Measurements from ENCODE around the gene EFL1. TPM values are rescaled to one million over a fixed set of nuclear protein-coding genes. Genes with fewer than 3 reads are reported as not detected.

Gene EFL1
- total and polyA plus RNA-seq, 2 of the 4 experiments (the other 2 are of a cell fraction) = 10.1 to 24.6 TPM

GRCh38 chr15:82294061-82294690 is 31.6 kb upstream of the EFL1 start:
- no peaks in the 10 kb centered on the region for H3K79me1 ChIP-seq (ENCODE audit: low read depth in 1 of 2, low read length in 2 of 2)
- no peaks in the 10 kb centered on the region for H3K9me1 ChIP-seq (ENCODE audit: insufficient read depth, low read length)
- no peak overlapping the region for H3K9ac ChIP-seq (ENCODE audit: low read depth, low read length)
- no peak overlapping the region for H4K5ac ChIP-seq (ENCODE audit: low read depth, low read length)
- no peak overlapping the region for H2BK20ac ChIP-seq (ENCODE audit: low read depth, low read length)
- H2BK120ac ChIP-seq (ENCODE audit: low read depth, low read length) = no peak overlapping the region
- H2AK9ac ChIP-seq (replicated peaks; ENCODE audit: low read depth, low read length, poor library complexity) = no peak overlapping the region
- peaks cover 7% of the 10 kb centered on the region for H3K27me3 ChIP-seq (ENCODE audit: control insufficient read depth, insufficient read depth, low read length)
- H3K18ac ChIP-seq (ENCODE audit: low read depth, low read length) = no peak overlapping the region
- no peak overlapping the region for H3K27ac ChIP-seq (ENCODE audit: insufficient read depth, low read length)
- H3K9me3 ChIP-seq (ENCODE audit: control insufficient read depth, insufficient read depth, low read length) = no peaks in the 10 kb centered on the region
- H2BK5ac ChIP-seq (ENCODE audit: low read depth, low read length, poor library complexity, severe bottlenecking) = no peak overlapping the region
- no peaks in the 10 kb centered on the region for H4K20me1 ChIP-seq (ENCODE audit: insufficient read depth, low read length)
- no TSS peak for BruUV-seq (replicated peaks)
- H3K14ac ChIP-seq (replicated peaks; ENCODE audit: low read depth, low read length) = no peak overlapping the region
- TF ChIP-seq, protein P1, sequence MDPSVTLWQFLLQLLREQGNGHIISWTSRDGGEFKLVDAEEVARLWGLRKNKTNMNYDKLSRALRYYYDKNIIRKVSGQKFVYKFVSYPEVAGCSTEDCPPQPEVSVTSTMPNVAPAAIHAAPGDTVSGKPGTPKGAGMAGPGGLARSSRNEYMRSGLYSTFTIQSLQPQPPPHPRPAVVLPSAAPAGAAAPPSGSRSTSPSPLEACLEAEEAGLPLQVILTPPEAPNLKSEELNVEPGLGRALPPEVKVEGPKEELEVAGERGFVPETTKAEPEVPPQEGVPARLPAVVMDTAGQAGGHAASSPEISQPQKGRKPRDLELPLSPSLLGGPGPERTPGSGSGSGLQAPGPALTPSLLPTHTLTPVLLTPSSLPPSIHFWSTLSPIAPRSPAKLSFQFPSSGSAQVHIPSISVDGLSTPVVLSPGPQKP (IDR thresholded peaks at IDR 0.05; ENCODE audit: borderline replicate concordance, low read depth, low read length) = no peak
- no peak for TF ChIP-seq RCOR1 (IDR thresholded peaks at IDR 0.05; ENCODE audit: insufficient replicate concordance, low read length)
- TF ChIP-seq FOS (IDR thresholded peaks at IDR 0.05; ENCODE audit: low read depth, low read length) = no peak
- no peak for TF ChIP-seq BHLHE40 (IDR thresholded peaks at IDR 0.05; ENCODE audit: low read depth, low read length)
- TF ChIP-seq CHD1 (IDR thresholded peaks at IDR 0.05; ENCODE audit: low read depth, low read length) = no peak
- TF ChIP-seq CEBPB (IDR thresholded peaks at IDR 0.05; ENCODE audit: low read depth, low read length) = no peak
- TF ChIP-seq SMC3 (IDR thresholded peaks at IDR 0.05; ENCODE audit: low read depth, low read length) = no peak
- TF ChIP-seq, protein P2, sequence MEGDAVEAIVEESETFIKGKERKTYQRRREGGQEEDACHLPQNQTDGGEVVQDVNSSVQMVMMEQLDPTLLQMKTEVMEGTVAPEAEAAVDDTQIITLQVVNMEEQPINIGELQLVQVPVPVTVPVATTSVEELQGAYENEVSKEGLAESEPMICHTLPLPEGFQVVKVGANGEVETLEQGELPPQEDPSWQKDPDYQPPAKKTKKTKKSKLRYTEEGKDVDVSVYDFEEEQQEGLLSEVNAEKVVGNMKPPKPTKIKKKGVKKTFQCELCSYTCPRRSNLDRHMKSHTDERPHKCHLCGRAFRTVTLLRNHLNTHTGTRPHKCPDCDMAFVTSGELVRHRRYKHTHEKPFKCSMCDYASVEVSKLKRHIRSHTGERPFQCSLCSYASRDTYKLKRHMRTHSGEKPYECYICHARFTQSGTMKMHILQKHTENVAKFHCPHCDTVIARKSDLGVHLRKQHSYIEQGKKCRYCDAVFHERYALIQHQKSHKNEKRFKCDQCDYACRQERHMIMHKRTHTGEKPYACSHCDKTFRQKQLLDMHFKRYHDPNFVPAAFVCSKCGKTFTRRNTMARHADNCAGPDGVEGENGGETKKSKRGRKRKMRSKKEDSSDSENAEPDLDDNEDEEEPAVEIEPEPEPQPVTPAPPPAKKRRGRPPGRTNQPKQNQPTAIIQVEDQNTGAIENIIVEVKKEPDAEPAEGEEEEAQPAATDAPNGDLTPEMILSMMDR (conservative IDR thresholded peaks at IDR 0.05; ENCODE audit: low read depth, low read length) = no peak
- TF ChIP-seq NFE2L2 (IDR thresholded peaks at IDR 0.05; ENCODE audit: low read depth, low read length) = no peak
- H2AFZ ChIP-seq (replicated peaks; ENCODE audit: low read length, poor library complexity) = no peak overlapping the region
- H2BK15ac ChIP-seq (ENCODE audit: low read depth, low read length) = no peak overlapping the region
- ChIA-PET CTCF (no interaction called here), POLR2A (ENCODE audit: unreplicated experiment) (no interaction called here)
- H3K36me3 ChIP-seq (ENCODE audit: control insufficient read depth, insufficient read depth, low read length) = no peaks in the 10 kb centered on the region
- H2AK5ac ChIP-seq (ENCODE audit: low read depth, low read length) = no peak overlapping the region
- in situ Hi-C loops (cut with MboI; ENCODE audit: low sequenced_read_pairs) (no loop called here), dilution Hi-C loops (cut with HindIII; ENCODE audit: low sequenced_read_pairs, unreplicated experiment) (no loop called here), intact Hi-C loops (cut with micrococcal nuclease) (no loop called here)
- no peak overlapping the region for H4K8ac ChIP-seq (ENCODE audit: low read depth in 2 of 2, low read length in 2 of 2)
- H3K4me1 ChIP-seq (ENCODE audit: control insufficient read depth, insufficient read depth, low read length) = no peaks in the 10 kb centered on the region
- H3K23ac ChIP-seq (ENCODE audit: low read depth, low read length) = no peak overlapping the region
- DNase-seq (no peak), ATAC-seq (ENCODE audit: low read depth) (no peak)
- no peak overlapping the region for H4K91ac ChIP-seq (ENCODE audit: insufficient read depth, low read depth, low read length)
- no peak overlapping the region for H3K4me3 ChIP-seq (ENCODE audit: insufficient read depth, low read depth, low read length)
- H3K4me2 ChIP-seq (ENCODE audit: low read depth, low read length) = no peak overlapping the region
- H3K4ac ChIP-seq (ENCODE audit: low read depth, low read length) = no peak overlapping the region
- H3K56ac ChIP-seq (ENCODE audit: extremely low read depth, insufficient read depth, low read length) = no peak overlapping the region
- 43% methylated on average over 3 of the region's 11 CpGs; no CpG with 5 or more reads in 1 of the 2 experiments for WGBS, 2 experiments (ENCODE audit: extremely low coverage in 2 of 2, insufficient read length in 1 of 2)
